ENCODE results near the gene SUMO2. TPM values are rescaled to one million over a fixed set of nuclear protein-coding genes. Genes with fewer than 3 reads are reported as not detected.

Gene SUMO2
- total and polyA plus RNA-seq, 2 of the 13 experiments (the other 11 are each of a cell fraction or from before 2014, with no cell fraction given), result 337 to 553 TPM

DNA sequence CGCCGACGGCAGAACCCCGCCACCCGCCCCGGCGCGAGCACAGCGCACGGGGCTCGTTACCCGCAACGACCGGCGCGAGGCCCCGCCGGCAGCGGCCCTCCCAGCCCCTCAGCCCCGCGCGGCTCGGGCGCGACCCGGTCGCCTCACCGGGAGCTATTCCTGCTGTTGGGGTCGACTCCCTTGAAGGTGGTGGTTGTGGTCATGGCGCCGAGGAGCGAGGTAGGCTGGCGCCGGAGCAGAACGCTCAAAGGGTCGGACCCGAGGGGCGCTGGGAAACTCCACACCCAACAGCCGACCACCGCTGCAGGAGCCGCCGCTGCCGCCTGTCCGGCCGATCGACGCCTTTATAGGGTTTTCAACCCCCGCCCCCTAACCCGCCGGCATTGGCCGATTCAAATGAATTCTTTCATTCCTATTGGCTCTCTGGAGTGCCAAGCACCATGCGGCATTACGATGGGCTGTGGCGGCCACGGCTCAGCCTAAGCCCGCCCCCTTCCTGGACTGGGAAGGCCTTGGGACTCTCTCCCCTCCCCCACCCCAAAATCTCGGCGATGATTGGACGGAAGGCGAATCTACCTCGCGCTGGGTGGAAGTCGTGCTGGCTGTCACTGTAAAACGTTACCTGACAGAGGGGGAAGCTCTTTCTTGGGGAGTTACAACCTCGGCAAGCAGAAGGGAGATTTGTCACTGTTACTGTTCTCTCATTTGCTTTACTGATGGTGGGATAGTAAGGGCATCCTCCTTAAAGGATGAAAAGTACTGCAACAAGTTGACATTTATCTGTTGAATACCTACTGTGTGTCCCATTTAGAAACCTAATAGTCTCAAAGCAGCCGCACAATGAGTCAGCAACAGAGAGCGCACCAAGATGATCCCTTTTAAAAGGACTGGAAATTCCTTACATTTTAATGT, 28.3 kb downstream of the SUMO2 start, which contains the start of gene JPT1 (continued):
- peak; percentile 93; the same call in 1 of the 2 replicates for TF ChIP-seq ZNF83 (CRISPR knock-in tag; IDR thresholded peaks at IDR 0.05; ENCODE audit: borderline replicate concordance)
- peak; percentile 99 for TF ChIP-seq ZNF891 (CRISPR knock-in tag; IDR thresholded peaks at IDR 0.05)
- no peak for TF ChIP-seq ZNF7 (CRISPR knock-in tag; IDR thresholded peaks at IDR 0.05)
- no peak; the same call in 1 of the 2 replicates for TF ChIP-seq NR2C2 (CRISPR knock-in tag; IDR thresholded peaks at IDR 0.05; ENCODE audit: borderline replicate concordance)
- TF ChIP-seq, protein P1, sequence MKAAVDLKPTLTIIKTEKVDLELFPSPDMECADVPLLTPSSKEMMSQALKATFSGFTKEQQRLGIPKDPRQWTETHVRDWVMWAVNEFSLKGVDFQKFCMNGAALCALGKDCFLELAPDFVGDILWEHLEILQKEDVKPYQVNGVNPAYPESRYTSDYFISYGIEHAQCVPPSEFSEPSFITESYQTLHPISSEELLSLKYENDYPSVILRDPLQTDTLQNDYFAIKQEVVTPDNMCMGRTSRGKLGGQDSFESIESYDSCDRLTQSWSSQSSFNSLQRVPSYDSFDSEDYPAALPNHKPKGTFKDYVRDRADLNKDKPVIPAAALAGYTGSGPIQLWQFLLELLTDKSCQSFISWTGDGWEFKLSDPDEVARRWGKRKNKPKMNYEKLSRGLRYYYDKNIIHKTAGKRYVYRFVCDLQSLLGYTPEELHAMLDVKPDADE (CRISPR knock-in tag; IDR thresholded peaks at IDR 0.05), result no peak
- TF ChIP-seq, protein P2, sequence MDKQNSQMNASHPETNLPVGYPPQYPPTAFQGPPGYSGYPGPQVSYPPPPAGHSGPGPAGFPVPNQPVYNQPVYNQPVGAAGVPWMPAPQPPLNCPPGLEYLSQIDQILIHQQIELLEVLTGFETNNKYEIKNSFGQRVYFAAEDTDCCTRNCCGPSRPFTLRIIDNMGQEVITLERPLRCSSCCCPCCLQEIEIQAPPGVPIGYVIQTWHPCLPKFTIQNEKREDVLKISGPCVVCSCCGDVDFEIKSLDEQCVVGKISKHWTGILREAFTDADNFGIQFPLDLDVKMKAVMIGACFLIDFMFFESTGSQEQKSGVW (CRISPR knock-in tag; IDR thresholded peaks at IDR 0.05; ENCODE audit: borderline replicate concordance), result no peak
- no peak for TF ChIP-seq ZNF180 (CRISPR knock-in tag; IDR thresholded peaks at IDR 0.05; ENCODE audit: borderline replicate concordance, low read depth)
- peak; percentile 40 for TF ChIP-seq ZNF441 (CRISPR knock-in tag; IDR thresholded peaks at IDR 0.05; ENCODE audit: borderline replicate concordance)
- TF ChIP-seq, protein P3, sequence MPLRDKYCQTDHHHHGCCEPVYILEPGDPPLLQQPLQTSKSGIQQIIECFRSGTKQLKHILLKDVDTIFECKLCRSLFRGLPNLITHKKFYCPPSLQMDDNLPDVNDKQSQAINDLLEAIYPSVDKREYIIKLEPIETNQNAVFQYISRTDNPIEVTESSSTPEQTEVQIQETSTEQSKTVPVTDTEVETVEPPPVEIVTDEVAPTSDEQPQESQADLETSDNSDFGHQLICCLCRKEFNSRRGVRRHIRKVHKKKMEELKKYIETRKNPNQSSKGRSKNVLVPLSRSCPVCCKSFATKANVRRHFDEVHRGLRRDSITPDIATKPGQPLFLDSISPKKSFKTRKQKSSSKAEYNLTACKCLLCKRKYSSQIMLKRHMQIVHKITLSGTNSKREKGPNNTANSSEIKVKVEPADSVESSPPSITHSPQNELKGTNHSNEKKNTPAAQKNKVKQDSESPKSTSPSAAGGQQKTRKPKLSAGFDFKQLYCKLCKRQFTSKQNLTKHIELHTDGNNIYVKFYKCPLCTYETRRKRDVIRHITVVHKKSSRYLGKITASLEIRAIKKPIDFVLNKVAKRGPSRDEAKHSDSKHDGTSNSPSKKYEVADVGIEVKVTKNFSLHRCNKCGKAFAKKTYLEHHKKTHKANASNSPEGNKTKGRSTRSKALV (CRISPR knock-in tag; IDR thresholded peaks at IDR 0.05), result peak; percentile 43; the same call in 1 of the 2 replicates
- no peak for TF ChIP-seq ZNF17 (CRISPR knock-in tag; IDR thresholded peaks at IDR 0.05)
- 0 out of 2 replicates have a peak, but pooled peaks have one; percentile 36 for TF ChIP-seq RNF2 (conservative IDR thresholded peaks at IDR 0.05; ENCODE audit: low read depth)
- 0 out of 2 replicates have a peak, but pooled peaks have one; percentile 30 for TF ChIP-seq ZKSCAN8 (CRISPR knock-in tag; IDR thresholded peaks at IDR 0.05; ENCODE audit: borderline replicate concordance)
- no peak for TF ChIP-seq ZFP82 (CRISPR knock-in tag; IDR thresholded peaks at IDR 0.05; ENCODE audit: borderline replicate concordance)
- TF ChIP-seq, protein P4, sequence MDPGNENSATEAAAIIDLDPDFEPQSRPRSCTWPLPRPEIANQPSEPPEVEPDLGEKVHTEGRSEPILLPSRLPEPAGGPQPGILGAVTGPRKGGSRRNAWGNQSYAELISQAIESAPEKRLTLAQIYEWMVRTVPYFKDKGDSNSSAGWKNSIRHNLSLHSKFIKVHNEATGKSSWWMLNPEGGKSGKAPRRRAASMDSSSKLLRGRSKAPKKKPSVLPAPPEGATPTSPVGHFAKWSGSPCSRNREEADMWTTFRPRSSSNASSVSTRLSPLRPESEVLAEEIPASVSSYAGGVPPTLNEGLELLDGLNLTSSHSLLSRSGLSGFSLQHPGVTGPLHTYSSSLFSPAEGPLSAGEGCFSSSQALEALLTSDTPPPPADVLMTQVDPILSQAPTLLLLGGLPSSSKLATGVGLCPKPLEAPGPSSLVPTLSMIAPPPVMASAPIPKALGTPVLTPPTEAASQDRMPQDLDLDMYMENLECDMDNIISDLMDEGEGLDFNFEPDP (CRISPR knock-in tag; conservative IDR thresholded peaks at IDR 0.05), result no peak
- TF ChIP-seq PHB2 (IDR thresholded peaks at IDR 0.05; ENCODE audit: partially characterized antibody), result no peak
- peak; percentile 71; the same call in 1 of the 2 replicates for TF ChIP-seq NAIF1 (CRISPR knock-in tag; IDR thresholded peaks at IDR 0.05; ENCODE audit: borderline replicate concordance)
- TF ChIP-seq ZNF557 (CRISPR knock-in tag; IDR thresholded peaks at IDR 0.05), result peak; percentile 75; the same call in 1 of the 2 replicates
- TF ChIP-seq SOX5 (CRISPR knock-in tag; IDR thresholded peaks at IDR 0.05; ENCODE audit: borderline replicate concordance), result peak; percentile 62; the same call in 1 of the 2 replicates
- peak; percentile 71; the same call in 1 of the 2 replicates for TF ChIP-seq ZNF788 (CRISPR knock-in tag; IDR thresholded peaks at IDR 0.05; ENCODE audit: borderline replicate concordance)
- peak; percentile 98 for TF ChIP-seq DR1 (CRISPR knock-in tag; IDR thresholded peaks at IDR 0.05)
- TF ChIP-seq ZC3H13 (CRISPR knock-in tag; IDR thresholded peaks at IDR 0.05), result 0 out of 2 replicates have a peak, but pooled peaks have one; percentile 16

Data from HepG2 (cell line).